Esophagus muscularis mucosa (tissue), 3 donors: Measurements from ENCODE around the gene CKLF.

ENCODE experiments used
- POLR2A ChIP-seq: fragments of 450-650 bp; IDR thresholded peaks from one replicate; pipeline ENCODE4 v1.6.1; 2017; ENCODE audit warnings: antibody characterized with exemption, moderate library complexity, mild to moderate bottlenecking, low read depth
- TF ChIP-seq, protein P1 (sequence below), 3 experiments: fragments of 200-600 bp in 2 of 3; fragments of 450-650 bp in 1 of 3; sonication (generic) in 2 of 3; IDR thresholded peaks; one replicate each; pipeline ENCODE4 v1.5.1; 2017 to 2019; ENCODE audit warnings: antibody characterized with exemption in 3 of 3, mild to moderate bottlenecking in 2 of 3, moderate library complexity in 1 of 3

DNA sequence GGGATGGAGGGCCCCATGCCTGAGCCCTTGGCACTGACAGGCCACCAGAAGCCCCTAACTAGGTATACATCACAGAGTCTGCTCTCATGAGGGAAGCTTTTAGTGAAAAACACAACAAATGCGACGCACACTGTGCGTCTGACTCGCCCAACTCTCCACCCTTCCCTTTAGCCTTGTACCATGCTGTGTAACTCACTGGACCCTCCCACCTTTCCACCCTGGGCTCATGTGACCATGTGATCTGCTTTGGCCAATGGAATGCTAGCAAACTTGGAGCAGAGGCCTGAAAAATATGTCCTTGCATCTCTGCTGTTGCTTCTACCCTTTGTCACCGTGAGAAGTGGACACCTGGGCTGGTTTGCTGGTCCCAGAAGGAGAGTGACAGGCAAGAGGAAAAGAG lies 24.1 kb upstream of the CKLF start:
- TF ChIP-seq POLR2A = no peak
- TF ChIP-seq, protein P1, sequence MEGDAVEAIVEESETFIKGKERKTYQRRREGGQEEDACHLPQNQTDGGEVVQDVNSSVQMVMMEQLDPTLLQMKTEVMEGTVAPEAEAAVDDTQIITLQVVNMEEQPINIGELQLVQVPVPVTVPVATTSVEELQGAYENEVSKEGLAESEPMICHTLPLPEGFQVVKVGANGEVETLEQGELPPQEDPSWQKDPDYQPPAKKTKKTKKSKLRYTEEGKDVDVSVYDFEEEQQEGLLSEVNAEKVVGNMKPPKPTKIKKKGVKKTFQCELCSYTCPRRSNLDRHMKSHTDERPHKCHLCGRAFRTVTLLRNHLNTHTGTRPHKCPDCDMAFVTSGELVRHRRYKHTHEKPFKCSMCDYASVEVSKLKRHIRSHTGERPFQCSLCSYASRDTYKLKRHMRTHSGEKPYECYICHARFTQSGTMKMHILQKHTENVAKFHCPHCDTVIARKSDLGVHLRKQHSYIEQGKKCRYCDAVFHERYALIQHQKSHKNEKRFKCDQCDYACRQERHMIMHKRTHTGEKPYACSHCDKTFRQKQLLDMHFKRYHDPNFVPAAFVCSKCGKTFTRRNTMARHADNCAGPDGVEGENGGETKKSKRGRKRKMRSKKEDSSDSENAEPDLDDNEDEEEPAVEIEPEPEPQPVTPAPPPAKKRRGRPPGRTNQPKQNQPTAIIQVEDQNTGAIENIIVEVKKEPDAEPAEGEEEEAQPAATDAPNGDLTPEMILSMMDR (IDR thresholded peaks at IDR 0.05) = no peak
